DND-41 (cell line): ENCODE results near the gene SLC25A21.

Experiments used
- ATAC-seq: fragments of 200-7000 bp; cut with Tn5 transposase; 3 replicates; pipeline ENCODE4 v1.9.1; 2021; ENCODE audit warnings: low read depth; ENCODE audit not compliant: insufficient read depth
- DNase-seq: peaks from one replicate; pipeline ENCODE4 v3.0.0-alpha.2; 2020
- H2AFZ ChIP-seq: 2 replicates; pipeline ENCODE4 v1.6.0; 2012; ENCODE audit warnings: low read depth, low read length
- H3K27ac ChIP-seq: 2 replicates; pipeline ENCODE4 v1.5.1; 2012; ENCODE audit warnings: low read length, inconsistent platforms
- H3K27me3 ChIP-seq: fragments of 200-600 bp; sonication (generic); 2 replicates; pipeline ENCODE4 v1.6.0; 2012; ENCODE audit warnings: low read length, mild to moderate bottlenecking, inconsistent platforms; ENCODE audit not compliant: insufficient read depth, poor library complexity
- H3K36me3 ChIP-seq: 2 replicates; pipeline ENCODE4 v1.5.1; 2012; ENCODE audit warnings: low read length, inconsistent platforms; ENCODE audit not compliant: insufficient read depth
- H3K4me1 ChIP-seq: 2 replicates; pipeline ENCODE4 v1.5.1; 2012; ENCODE audit warnings: mild to moderate bottlenecking, low read length; ENCODE audit not compliant: insufficient read depth
- H3K4me2 ChIP-seq: 2 replicates; pipeline ENCODE4 v1.6.0; 2012; ENCODE audit warnings: mild to moderate bottlenecking, moderate library complexity, low read length, inconsistent platforms; ENCODE audit not compliant: insufficient read depth
- H3K4me3 ChIP-seq, 2 experiments: fragments of 200-600 bp in 1 of 2; shearing (Covaris generic) in 1 of 2; 2 replicates each; pipeline ENCODE4 v1.5.1; 2012 to 2016; ENCODE audit warnings: inconsistent platforms in 2 of 2, low read length in 2 of 2, mild to moderate bottlenecking in 2 of 2, low read depth in 1 of 2, moderate library complexity in 1 of 2
- H3K79me2 ChIP-seq: 2 replicates; pipeline ENCODE4 v1.6.0; 2012; ENCODE audit warnings: low read length, inconsistent platforms; ENCODE audit not compliant: insufficient read depth
- H3K9ac ChIP-seq: 2 replicates; pipeline ENCODE4 v1.6.0; 2012; ENCODE audit warnings: low read depth, mild to moderate bottlenecking, inconsistent platforms, low read length, moderate library complexity
- H3K9me3 ChIP-seq: 2 replicates; pipeline ENCODE4 v1.5.1; 2012; ENCODE audit warnings: low read length, moderate library complexity, mild to moderate bottlenecking, inconsistent platforms; ENCODE audit not compliant: insufficient read depth, severe bottlenecking
- H4K20me1 ChIP-seq: 2 replicates; pipeline ENCODE4 v1.6.0; 2012; ENCODE audit warnings: low read length; ENCODE audit not compliant: insufficient read depth
- EZH2 ChIP-seq: IDR thresholded peaks from 3 replicates; pipeline ENCODE4 v1.6.1; 2012; ENCODE audit warnings: borderline replicate concordance, low read depth, mild to moderate bottlenecking, moderate library complexity, low read length, inconsistent platforms; ENCODE audit not compliant: severe bottlenecking
- TF ChIP-seq, protein P1 (sequence below): IDR thresholded peaks from 2 replicates; pipeline ENCODE4 v1.5.1; 2012; ENCODE audit warnings: borderline replicate concordance, low read length, moderate library complexity, mild to moderate bottlenecking; ENCODE audit not compliant: poor library complexity, severe bottlenecking; ENCODE audit errors: extremely low read depth

Gene SLC25A21

DNA sequence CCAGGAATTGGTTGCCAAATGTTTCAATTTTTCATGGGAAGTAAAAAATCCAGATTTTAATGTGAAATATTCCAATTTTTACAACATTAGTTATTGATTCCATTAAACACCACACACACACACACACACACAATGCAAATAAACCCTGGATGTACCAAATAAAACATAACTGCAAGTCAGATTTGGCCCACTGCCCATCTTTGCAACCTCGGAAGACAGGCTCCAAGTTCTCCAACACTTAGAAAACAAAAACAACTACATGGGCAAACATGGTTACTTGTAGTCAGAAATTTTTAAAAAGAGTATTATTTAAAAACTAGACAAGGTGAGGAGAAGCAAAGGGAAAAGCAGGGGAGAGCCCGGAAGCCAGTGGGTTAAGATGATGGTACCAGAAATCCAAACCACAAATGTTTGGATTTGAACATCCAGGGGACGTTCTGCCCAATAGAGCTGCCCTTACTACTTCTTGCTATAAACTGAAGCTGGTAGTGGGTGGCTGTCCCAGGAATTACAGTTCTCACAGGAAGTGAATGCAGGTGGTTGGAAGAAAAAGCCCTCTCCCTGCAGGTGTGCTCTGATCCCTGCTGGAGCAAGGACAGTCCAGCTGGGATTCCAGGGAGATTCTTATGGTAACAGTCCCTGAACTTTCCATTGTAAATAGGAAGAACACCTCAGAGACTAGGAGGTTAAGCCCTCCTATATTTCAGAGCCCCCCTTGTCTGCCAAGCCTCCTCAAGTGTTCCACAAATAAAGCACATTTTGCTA is 111.7 kb downstream of the SLC25A21 start:
- H3K79me2 ChIP-seq: no peaks in the 10 kb centered on the region
- no peak overlapping the region for H2AFZ ChIP-seq
- TF ChIP-seq, protein P1, sequence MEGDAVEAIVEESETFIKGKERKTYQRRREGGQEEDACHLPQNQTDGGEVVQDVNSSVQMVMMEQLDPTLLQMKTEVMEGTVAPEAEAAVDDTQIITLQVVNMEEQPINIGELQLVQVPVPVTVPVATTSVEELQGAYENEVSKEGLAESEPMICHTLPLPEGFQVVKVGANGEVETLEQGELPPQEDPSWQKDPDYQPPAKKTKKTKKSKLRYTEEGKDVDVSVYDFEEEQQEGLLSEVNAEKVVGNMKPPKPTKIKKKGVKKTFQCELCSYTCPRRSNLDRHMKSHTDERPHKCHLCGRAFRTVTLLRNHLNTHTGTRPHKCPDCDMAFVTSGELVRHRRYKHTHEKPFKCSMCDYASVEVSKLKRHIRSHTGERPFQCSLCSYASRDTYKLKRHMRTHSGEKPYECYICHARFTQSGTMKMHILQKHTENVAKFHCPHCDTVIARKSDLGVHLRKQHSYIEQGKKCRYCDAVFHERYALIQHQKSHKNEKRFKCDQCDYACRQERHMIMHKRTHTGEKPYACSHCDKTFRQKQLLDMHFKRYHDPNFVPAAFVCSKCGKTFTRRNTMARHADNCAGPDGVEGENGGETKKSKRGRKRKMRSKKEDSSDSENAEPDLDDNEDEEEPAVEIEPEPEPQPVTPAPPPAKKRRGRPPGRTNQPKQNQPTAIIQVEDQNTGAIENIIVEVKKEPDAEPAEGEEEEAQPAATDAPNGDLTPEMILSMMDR: no peak
- no peak for TF ChIP-seq EZH2
- ATAC-seq (no peak), DNase-seq (no peak)
- H3K27ac ChIP-seq: no peak overlapping the region
- H3K27me3 ChIP-seq: no peaks in the 10 kb centered on the region
- no peak overlapping the region for H3K4me3 ChIP-seq
- no peaks in the 10 kb centered on the region for H3K36me3 ChIP-seq
- H3K4me1 ChIP-seq: no peaks in the 10 kb centered on the region
- H3K9me3 ChIP-seq: no peaks in the 10 kb centered on the region
- no peak overlapping the region for H3K4me2 ChIP-seq
- H3K9ac ChIP-seq: no peak overlapping the region
- H4K20me1 ChIP-seq: no peaks in the 10 kb centered on the region

GRCh38 chr14:37057776-37058175 is 114.6 kb downstream of the SLC25A21 start:
- ATAC-seq (no peak), DNase-seq (no peak)
- Histone ChIP-seq H2AFZ (no peak overlapping the region), H3K27me3 (no peaks in the 10 kb centered on the region), H3K79me2 (no peaks in the 10 kb centered on the region), H3K9ac (no peak overlapping the region), H3K27ac (no peak overlapping the region), H4K20me1 (no peaks in the 10 kb centered on the region), H3K4me3 (no peak overlapping the region), H3K4me2 (no peak overlapping the region), H3K4me1 (no peaks in the 10 kb centered on the region), H3K36me3 (no peaks in the 10 kb centered on the region), H3K9me3 (no peaks in the 10 kb centered on the region)
- TF ChIP-seq EZH2: no peak
- TF ChIP-seq, protein P1: no peak

- H2AFZ ChIP-seq: no peak overlapping the region
- TF ChIP-seq EZH2: no peak
- H3K27me3 ChIP-seq: no peaks in the 10 kb centered on the region
- ATAC-seq (no peak), DNase-seq (no peak)
- no peak overlapping the region for H3K4me2 ChIP-seq
- no peaks in the 10 kb centered on the region for H3K4me1 ChIP-seq
- no peak overlapping the region for H3K4me3 ChIP-seq
- H3K9ac ChIP-seq: no peak overlapping the region
- H3K79me2 ChIP-seq: no peaks in the 10 kb centered on the region
- H4K20me1 ChIP-seq: no peaks in the 10 kb centered on the region
- no peaks in the 10 kb centered on the region for H3K9me3 ChIP-seq
- no peaks in the 10 kb centered on the region for H3K36me3 ChIP-seq
- H3K27ac ChIP-seq: no peak overlapping the region
Observed at GRCh38 chr14:37056473-37056872, 115.9 kb downstream of the SLC25A21 start.

DNA sequence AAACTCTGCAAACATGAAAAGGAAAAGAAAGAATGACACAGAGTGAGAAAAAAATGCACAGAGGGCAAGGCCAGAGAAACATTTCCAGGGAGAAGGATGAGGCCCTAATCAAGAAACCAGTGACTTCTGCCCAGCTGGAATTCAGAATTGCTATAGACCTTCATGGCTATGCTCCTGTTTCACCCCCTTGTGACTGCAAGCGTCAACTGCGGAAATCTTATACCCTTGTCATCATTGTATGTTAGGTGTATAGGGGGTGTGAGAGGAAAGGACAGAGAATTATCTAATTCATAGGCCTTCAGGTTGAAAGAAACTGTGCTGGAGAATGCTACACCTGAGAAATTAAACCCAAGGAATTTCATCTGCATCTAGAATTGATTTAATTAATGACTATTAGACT is 117.5 kb downstream of the SLC25A21 start:
- no peak overlapping the region for H2AFZ ChIP-seq
- no peaks in the 10 kb centered on the region for H3K4me1 ChIP-seq
- H3K4me3 ChIP-seq: no peak overlapping the region
- no peaks in the 10 kb centered on the region for H3K36me3 ChIP-seq
- TF ChIP-seq, protein P1: no peak
- no peak for TF ChIP-seq EZH2
- H3K27me3 ChIP-seq: no peaks in the 10 kb centered on the region
- H3K9ac ChIP-seq: no peak overlapping the region
- ATAC-seq (no peak), DNase-seq (no peak)
- no peaks in the 10 kb centered on the region for H3K9me3 ChIP-seq
- no peak overlapping the region for H3K4me2 ChIP-seq
- H3K79me2 ChIP-seq: no peaks in the 10 kb centered on the region
- H3K27ac ChIP-seq: no peak overlapping the region
- no peaks in the 10 kb centered on the region for H4K20me1 ChIP-seq
